Transverse colon (tissue), 4 donors: ENCODE results near the gene RNF224. TPM values are rescaled to one million over a fixed set of nuclear protein-coding genes. Genes with fewer than 3 reads are reported as not detected.
A peak's percentile ranks its signal among the peaks of the same experiment; 100 is the strongest.

Experiments used
- DNase-seq: peaks from one replicate; pipeline ENCODE4 v3.0.0-alpha.2; 2019
- H3K27ac ChIP-seq, 4 donors: fragments of 200-600 bp; sonication (generic); 2 replicates each; pipeline ENCODE4 v1.5.1; 2016 to 2018; ENCODE audit warnings: inconsistent platforms in 4 of 4
- H3K27me3 ChIP-seq: fragments of 200-600 bp; sonication (generic); 2 replicates; pipeline ENCODE4 v1.5.1; 2017; ENCODE audit warnings: inconsistent platforms
- H3K36me3 ChIP-seq, 4 donors: fragments of 200-600 bp; sonication (generic); 2 replicates each; pipeline ENCODE4 v1.5.1; 2017 to 2019; ENCODE audit warnings: inconsistent platforms in 4 of 4
- H3K4me1 ChIP-seq, 4 donors: fragments of 200-600 bp; sonication (generic); 2 replicates each; pipeline ENCODE4 v1.5.1; 2017 to 2020; ENCODE audit warnings: inconsistent platforms in 4 of 4
- H3K4me3 ChIP-seq, 4 donors: fragments of 200-600 bp; sonication (generic); 1 replicate in 1 of 4; 2 replicates in 3 of 4; pipeline versions ENCODE4 v1.5.1 to v1.6.1; 2017 to 2019; ENCODE audit warnings: inconsistent platforms in 4 of 4
- H3K9me3 ChIP-seq, 2 donors: fragments of 200-600 bp; sonication (generic); 2 replicates each; pipeline ENCODE4 v1.5.1; 2017 to 2019; ENCODE audit warnings: inconsistent platforms in 2 of 2
- CTCF ChIP-seq, 5 experiments: fragments of 200-600 bp in 3 of 5; fragments of 450-650 bp in 2 of 5; sonication (generic) in 3 of 5; IDR thresholded peaks; 1 replicate in 2 of 5; 2 replicates in 3 of 5; pipeline ENCODE4 v1.5.1; 2016 to 2017; ENCODE audit warnings: antibody characterized with exemption in 5 of 5, inconsistent platforms in 3 of 5, mild to moderate bottlenecking in 2 of 5, moderate library complexity in 1 of 5
- EP300 ChIP-seq: sonication (generic); formaldehyde crosslinking; IDR thresholded peaks from one replicate; pipeline ENCODE4 v1.6.1; 2017; ENCODE audit warnings: antibody characterized with exemption, low read depth
- POLR2A ChIP-seq: fragments of 450-650 bp; IDR thresholded peaks from one replicate; pipeline ENCODE4 v1.6.1; 2016; ENCODE audit warnings: antibody characterized with exemption, mild to moderate bottlenecking, moderate library complexity
- POLR2AphosphoS5 ChIP-seq, 3 donors: sonication (generic); formaldehyde crosslinking; IDR thresholded peaks; one replicate each; pipeline ENCODE4 v1.6.1; 2016; ENCODE audit warnings: antibody characterized with exemption in 3 of 3
- WGBS, 2 donors: methylation state at CpG; one replicate each; pipeline ENCODE4 v1.1.5; 2018; ENCODE audit warnings: low coverage in 1 of 2; 5-methylcytosine and 5-hydroxymethylcytosine counted together
- in situ Hi-C, 4 donors: fragments of 200-750 bp; cut with MboI; loops; one replicate each; pipeline versions ENCODE4 v1.15.0 to v1.15.1; 2017; ENCODE audit warnings: low sequenced_read_pairs in 3 of 4, low pct_ligation_motif_present in 1 of 4, low pct_unique_long_range_greater_than_20kb in 1 of 4
- intact Hi-C: fragments of 100-400 bp; cut with DNase I; formaldehyde crosslinking; loops from one replicate; pipeline ENCODE4 v1.15.1; 2023; ENCODE audit warnings: low total_unique reads
- total RNA-seq, 4 donors: library from RNA; depleted of rRNA; stranded (reverse); fragments of >200 nt; gene quantifications; one replicate each; pipeline ENCODE4 v1.1.0, GENCODE V29; 2016

Gene RNF224
- total RNA-seq, 4 donors from 2014 or later = not detected

- H3K36me3 ChIP-seq = peaks cover 0 to 17% (median 9%) of the 10 kb centered on the region in 4 donors
- in situ Hi-C loops = no loop called here
- no peaks in the 10 kb centered on the region for H3K27me3 ChIP-seq
- peak overlapping the region in 3 of 4 donors; percentile 74 to 98 (median 83) for H3K4me3 ChIP-seq
- WGBS, 2 donors = 85% methylated on average over 15 of the region's 15 CpGs; no CpG with 5 or more reads in 1 of the 2 donors
- TF ChIP-seq POLR2A (no peak), POLR2AphosphoS5 (IDR thresholded peaks at IDR 0.05) (no peak), CTCF (IDR thresholded peaks at IDR 0.05) (no peak), EP300 (no peak)
- H3K27ac ChIP-seq = peak overlapping the region in 1 of 4 donors; percentile 99
- intact Hi-C loops = no loop called here
- H3K9me3 ChIP-seq = no peaks in the 10 kb centered on the region
- peaks cover 36 to 45% (median 39%) of the 10 kb centered on the region in 4 donors for H3K4me1 ChIP-seq
- no peak for DNase-seq
These were observed 39.9 kb upstream of the RNF224 start for GRCh38 chr9:137187386-137187785.

GRCh38 chr9:137188086-137188489 lies 39.2 kb upstream of the RNF224 start:
- intact Hi-C loops = no loop called here

GRCh38 chr9:137188490-137189296 lies 38.6 kb upstream of the RNF224 start, which contains the start of the genes ANAPC2 and SSNA1:
Gene ANAPC2 (minus strand): TSS chr9:137188560. CDS start chr9:137188532, 28 bp downstream.
Gene SSNA1 (plus strand): TSS chr9:137188676. CDS start chr9:137188727, 51 bp downstream.
- intact Hi-C loops = no loop called here
- in situ Hi-C loops = no loop called here
- H3K9me3 ChIP-seq = no peaks in the 10 kb centered on the region
- H3K36me3 ChIP-seq = peaks cover 0 to 4% (median 2%) of the 10 kb centered on the region in 4 donors
- peaks cover 36 to 45% (median 39%) of the 10 kb centered on the region in 4 donors for H3K4me1 ChIP-seq
- H3K27me3 ChIP-seq = no peaks in the 10 kb centered on the region
- H3K27ac ChIP-seq = peak within 1 kb of the TSS; percentile 94 to 99 (median 97)
- 1% methylated on average over 38 of the region's 98 CpGs; no CpG with 5 or more reads in 1 of the 2 donors for WGBS, 2 donors
- DNase-seq = peak; percentile 95
- TF ChIP-seq EP300 (no peak), POLR2A (peak; percentile 90), POLR2AphosphoS5 (IDR thresholded peaks at IDR 0.05) (peak; percentile 96 to 97 (median 97)), CTCF (IDR thresholded peaks at IDR 0.05) (peak in 3 of 5 experiments; percentile 17 to 58 (median 29))
- peak within 1 kb of the TSS; percentile 69 to 98 (median 78) for H3K4me3 ChIP-seq

More at GRCh38 chr9:137188086-137188489, 39.2 kb upstream of the RNF224 start:
- peaks cover 0 to 10% (median 6%) of the 10 kb centered on the region in 4 donors for H3K36me3 ChIP-seq
- H3K4me1 ChIP-seq = peaks cover 36 to 45% (median 39%) of the 10 kb centered on the region in 4 donors
- no peak for DNase-seq
- in situ Hi-C loops = no loop called here
- H3K4me3 ChIP-seq = peak overlapping the region; percentile 69 to 98 (median 78)
- no peaks in the 10 kb centered on the region for H3K27me3 ChIP-seq
- no peak for TF ChIP-seq POLR2AphosphoS5 (IDR thresholded peaks at IDR 0.05)
- H3K9me3 ChIP-seq = no peaks in the 10 kb centered on the region
- 1% methylated on average over 31 of the region's 31 CpGs; no CpG with 5 or more reads in 1 of the 2 donors for WGBS, 2 donors
- peak overlapping the region; percentile 94 to 99 (median 97) for H3K27ac ChIP-seq

GRCh38 chr9:137189297-137190295 lies 37.7 kb upstream of the RNF224 start:
- Histone ChIP-seq H3K27me3 (no peaks in the 10 kb centered on the region), H3K36me3 (no peaks in the 10 kb centered on the region), H3K9me3 (no peaks in the 10 kb centered on the region), H3K4me3 (peak overlapping the region; percentile 31 to 98 (median 78)), H3K27ac (peak overlapping the region; percentile 94 to 99 (median 97)), H3K4me1 (peaks cover 36 to 52% (median 45%) of the 10 kb centered on the region in 4 donors)
- in situ Hi-C loops (no loop called here), intact Hi-C loops (no loop called here)
- TF ChIP-seq POLR2A (no peak), CTCF (IDR thresholded peaks at IDR 0.05) (no peak), EP300 (no peak), POLR2AphosphoS5 (IDR thresholded peaks at IDR 0.05) (no peak)
- DNase-seq = no peak
- WGBS, 2 donors = 18% methylated on average over 21 of the region's 23 CpGs; no CpG with 5 or more reads in 1 of the 2 donors
